ENCODE data around the gene SSR3. TPM values are rescaled to one million over a fixed set of nuclear protein-coding genes. Genes with fewer than 3 reads are reported as not detected.

The SSR3 gene
- total and polyA plus RNA-seq, 2 donors (not counting 3 experiments of a cell fraction or from before 2014, with no cell fraction given) = 155 to 355 TPM

GRCh38 chr3:156525808-156526207 lies 29.1 kb downstream of the SSR3 start:
- Histone ChIP-seq H3K4me3 (replicated peaks in 1 of 3; ENCODE audit: insufficient read depth in 1 of 3, low read depth in 1 of 3, low read length in 3 of 3) (no peak overlapping the region), H2AFZ (ENCODE audit: low read depth, low read length) (no peak overlapping the region), H3K9me3 (replicated peaks; ENCODE audit: control insufficient read depth, insufficient read depth, low read length) (no peaks in the 10 kb centered on the region), H3K36me3 (ENCODE audit: control insufficient read depth in 2 of 2, extremely low read depth in 1 of 2, insufficient read depth in 2 of 2, low read length in 2 of 2) (no peaks in the 10 kb centered on the region), H3K79me2 (ENCODE audit: control insufficient read depth, insufficient read depth, low read length) (no peaks in the 10 kb centered on the region), H3K27ac (ENCODE audit: insufficient read depth, low read depth, low read length) (no peak overlapping the region), H4K20me1 (replicated peaks; ENCODE audit: control insufficient read depth, extremely low read depth, insufficient read depth, low read length) (no peaks in the 10 kb centered on the region), H3K4me2 (ENCODE audit: insufficient read depth, low read length) (no peak overlapping the region), H3K9ac (replicated peaks; ENCODE audit: extremely low read depth, insufficient read depth, low read length) (no peak overlapping the region), H3K4me1 (ENCODE audit: control insufficient read depth, extremely low read depth, insufficient read depth, low read length) (no peaks in the 10 kb centered on the region), H3K9me1 (replicated peaks; ENCODE audit: control insufficient read depth, extremely low read depth, insufficient read depth, low read length) (no peaks in the 10 kb centered on the region), H3K27me3 (ENCODE audit: control insufficient read depth in 2 of 2, insufficient read depth in 2 of 2, low read length in 2 of 2) (peaks cover 0 to 3% of the 10 kb centered on the region in 2 experiments)
- intact Hi-C loops (cut with micrococcal nuclease) = no loop called here
- TF ChIP-seq CTCF (IDR thresholded peaks at IDR 0.05; ENCODE audit: extremely low read depth in 1 of 2, insufficient read depth in 1 of 2, low read depth in 1 of 2, low read length in 2 of 2) (no peak), JUN (IDR thresholded peaks at IDR 0.05; ENCODE audit: borderline replicate concordance, insufficient read depth, insufficient read length, low read depth) (no peak), GATA2 (IDR thresholded peaks at IDR 0.05; ENCODE audit: insufficient read depth, insufficient read length, low read depth, low read length) (no peak)
- TF ChIP-seq, protein P1, sequence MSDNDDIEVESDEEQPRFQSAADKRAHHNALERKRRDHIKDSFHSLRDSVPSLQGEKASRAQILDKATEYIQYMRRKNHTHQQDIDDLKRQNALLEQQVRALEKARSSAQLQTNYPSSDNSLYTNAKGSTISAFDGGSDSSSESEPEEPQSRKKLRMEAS (IDR thresholded peaks at IDR 0.05; ENCODE audit: insufficient read depth, insufficient read length) = no peak
- no peak for FAIRE-seq
- dilution Hi-C loops (cut with MboI; ENCODE audit: extremely low pct_ligation_motif_present, low sequenced_read_pairs) = no loop called here
- ChIA-PET POLR2A (interaction anchor here (0.7 kb wide), 1 partner anchor 29 kb away, joined by 4 read pairs; the partner anchor contains the start of gene SSR3), CTCF (interaction anchor here (1.1 to 3.4 kb wide), 5 partner anchors 9 to 351 kb away, joined by 3 to 24 read pairs (median 6); no protein-coding TSS in a partner anchor)
- BruUV-seq (replicated peaks) = no TSS peak
- DNase-seq (ENCODE audit: low read depth, low spot score) = no peak

- FAIRE-seq (no peak), DNase-seq (ENCODE audit: low read depth, low spot score) (no peak)
- ChIA-PET CTCF (interaction anchor here (0.6 to 2.4 kb wide), 4 partner anchors 348 to 615 kb away, joined by 4 to 8 read pairs (median 5); no protein-coding TSS in a partner anchor), POLR2A (no interaction called here)
- Histone ChIP-seq H3K36me3 (ENCODE audit: control insufficient read depth in 2 of 2, extremely low read depth in 1 of 2, insufficient read depth in 2 of 2, low read length in 2 of 2) (no peaks in the 10 kb centered on the region), H3K27me3 (ENCODE audit: control insufficient read depth in 2 of 2, insufficient read depth in 2 of 2, low read length in 2 of 2) (peaks cover 3 to 10% of the 10 kb centered on the region in 2 experiments), H3K9me3 (replicated peaks; ENCODE audit: control insufficient read depth, insufficient read depth, low read length) (no peaks in the 10 kb centered on the region), H3K9ac (replicated peaks; ENCODE audit: extremely low read depth, insufficient read depth, low read length) (no peak overlapping the region), H3K4me2 (ENCODE audit: insufficient read depth, low read length) (no peak overlapping the region), H3K4me1 (ENCODE audit: control insufficient read depth, extremely low read depth, insufficient read depth, low read length) (no peaks in the 10 kb centered on the region), H3K27ac (ENCODE audit: insufficient read depth, low read depth, low read length) (no peak overlapping the region), H3K4me3 (replicated peaks in 1 of 3; ENCODE audit: insufficient read depth in 1 of 3, low read depth in 1 of 3, low read length in 3 of 3) (no peak overlapping the region), H3K9me1 (replicated peaks; ENCODE audit: control insufficient read depth, extremely low read depth, insufficient read depth, low read length) (no peaks in the 10 kb centered on the region), H4K20me1 (replicated peaks; ENCODE audit: control insufficient read depth, extremely low read depth, insufficient read depth, low read length) (no peaks in the 10 kb centered on the region), H2AFZ (ENCODE audit: low read depth, low read length) (no peak overlapping the region), H3K79me2 (ENCODE audit: control insufficient read depth, insufficient read depth, low read length) (no peaks in the 10 kb centered on the region)
- no TSS peak for BruUV-seq (replicated peaks)
- dilution Hi-C loops (cut with MboI; ENCODE audit: extremely low pct_ligation_motif_present, low sequenced_read_pairs) = loop anchor here (25.0 kb wide), 1 partner anchor 360 kb away; no protein-coding TSS in a partner anchor
- TF ChIP-seq MYC (IDR thresholded peaks at IDR 0.05; ENCODE audit: low read depth, low read length) (no peak), EZH2 (IDR thresholded peaks at IDR 0.05; ENCODE audit: borderline replicate concordance, low read depth, low read length, severe bottlenecking) (no peak), POLR2A (IDR thresholded peaks at IDR 0.05; ENCODE audit: low read depth, low read length) (no peak), CTCF (IDR thresholded peaks at IDR 0.05; ENCODE audit: extremely low read depth in 1 of 2, insufficient read depth in 1 of 2, low read depth in 1 of 2, low read length in 2 of 2) (no peak), FOS (IDR thresholded peaks at IDR 0.05; ENCODE audit: borderline replicate concordance, insufficient read depth, low read length) (no peak), JUN (IDR thresholded peaks at IDR 0.05; ENCODE audit: borderline replicate concordance, insufficient read depth, insufficient read length, low read depth) (no peak)
- intact Hi-C loops (cut with micrococcal nuclease) = no loop called here
Observed at GRCh38 chr3:156522673-156523072, 32.2 kb downstream of the SSR3 start.
